GM18909 (cell line): ENCODE results near the gene ZYG11A.
"Not testable (repeated sequence)": the region's sequence is repeated elsewhere in the genome, so short reads cannot be mapped to it uniquely, and the experiment has no call there.

ENCODE experiments used
- ATAC-seq: cut with Tn5 transposase; IDR thresholded peaks from one replicate; pipeline ENCODE4 v1.9.1; 2021; ENCODE audit warnings: mild to moderate bottlenecking; ENCODE audit not compliant: unreplicated experiment, poor library complexity

ZYG11A gene

DNA sequence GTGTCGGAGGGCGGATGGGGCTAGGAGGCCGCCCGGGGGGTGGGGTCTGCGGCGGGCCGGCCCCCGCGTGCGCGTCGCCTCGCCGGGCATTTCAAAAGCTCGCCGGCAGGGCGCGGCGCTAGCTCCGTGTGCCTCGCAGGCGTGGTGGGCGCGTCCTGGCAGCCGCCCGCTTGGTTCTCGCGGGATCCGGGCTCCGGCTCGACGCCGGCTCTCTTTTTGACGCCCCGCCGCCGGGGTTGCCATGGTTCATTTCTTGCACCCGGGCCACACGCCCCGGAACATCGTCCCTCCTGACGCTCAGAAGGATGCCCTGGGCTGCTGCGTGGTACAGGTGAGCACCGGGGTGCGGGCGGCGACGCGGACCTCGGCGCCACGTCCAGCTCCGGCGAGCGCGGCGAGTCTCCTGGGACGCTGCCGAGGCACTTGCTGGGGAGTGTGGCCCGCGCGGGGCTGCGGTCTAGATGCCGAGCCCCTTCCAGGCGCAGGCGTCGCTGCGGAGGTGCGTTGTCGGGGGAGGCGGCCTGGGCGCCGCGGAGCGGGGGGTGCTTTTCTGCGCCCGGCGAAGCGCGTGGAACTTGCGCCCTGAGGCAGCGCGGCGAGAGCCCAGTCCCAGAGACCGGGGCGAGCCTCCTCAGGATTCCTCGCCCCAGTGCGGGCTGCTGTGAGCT, at the start of gene ZYG11A:
Gene ZYG11A (plus strand): TSS at position 118 of the 668 bp plus-strand sequence. CDS start 124 bp downstream, at position 242.
- ATAC-seq = peak; percentile 82

GRCh38 chr1:52793717-52794116, 48.8 kb upstream of the ZYG11A start:
- not testable (repeated sequence) for ATAC-seq

DNA sequence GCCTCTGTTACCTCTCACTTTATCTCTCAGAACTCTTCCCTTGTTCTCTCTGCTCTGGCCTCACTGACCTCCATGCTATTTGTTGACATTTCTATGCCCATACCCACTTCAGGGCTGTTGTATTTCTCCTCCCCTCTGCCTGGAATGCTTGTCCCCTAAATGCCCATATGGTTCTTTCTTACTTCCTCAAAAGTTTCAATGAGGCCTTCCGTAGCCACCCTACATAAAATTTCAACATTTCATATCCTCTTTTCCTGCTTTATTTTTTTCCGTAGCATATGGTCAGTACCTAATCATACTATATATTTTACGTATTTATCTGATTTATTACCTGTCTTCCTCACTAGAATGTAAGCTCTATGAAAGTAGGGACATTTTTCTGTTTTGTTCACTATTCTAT, 47.1 kb upstream of the ZYG11A start:
- ATAC-seq = no peak

- no peak for ATAC-seq
These were observed 44.2 kb upstream of the ZYG11A start for GRCh38 chr1:52798331-52798730.

- ATAC-seq = no peak
These were observed 41.5 kb upstream of the ZYG11A start for GRCh38 chr1:52801011-52801410.

DNA sequence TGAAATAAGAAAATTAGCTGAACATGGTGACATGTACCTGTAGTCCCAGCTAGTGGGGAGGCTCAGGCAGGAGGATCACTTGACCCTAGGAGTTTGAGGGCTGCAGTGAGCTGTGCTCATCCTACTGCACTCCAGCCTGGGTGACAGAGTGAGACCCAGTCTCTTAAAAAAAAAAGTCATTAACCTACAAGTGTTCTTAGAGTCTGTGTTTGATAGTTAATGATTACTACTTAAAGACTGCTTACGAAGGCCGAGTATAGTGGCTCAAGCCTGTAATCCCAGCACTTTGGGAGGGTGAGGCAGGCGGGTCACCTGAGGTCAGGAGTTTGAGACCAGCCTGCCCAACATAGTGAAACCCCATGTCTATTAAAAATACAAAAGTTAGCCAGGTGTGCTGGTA, 38.5 kb upstream of the ZYG11A start:
- ATAC-seq = not testable (repeated sequence)

GRCh38 chr1:52814465-52814864, 28.1 kb upstream of the ZYG11A start:
- ATAC-seq = no peak

GRCh38 chr1:52820830-52821229, 21.7 kb upstream of the ZYG11A start:
- ATAC-seq = not testable (repeated sequence)

GRCh38 chr1:52825868-52826267, 16.7 kb upstream of the ZYG11A start:
- no peak for ATAC-seq

GRCh38 chr1:52834798-52835197, 7.8 kb upstream of the ZYG11A start:
- ATAC-seq = no peak

DNA sequence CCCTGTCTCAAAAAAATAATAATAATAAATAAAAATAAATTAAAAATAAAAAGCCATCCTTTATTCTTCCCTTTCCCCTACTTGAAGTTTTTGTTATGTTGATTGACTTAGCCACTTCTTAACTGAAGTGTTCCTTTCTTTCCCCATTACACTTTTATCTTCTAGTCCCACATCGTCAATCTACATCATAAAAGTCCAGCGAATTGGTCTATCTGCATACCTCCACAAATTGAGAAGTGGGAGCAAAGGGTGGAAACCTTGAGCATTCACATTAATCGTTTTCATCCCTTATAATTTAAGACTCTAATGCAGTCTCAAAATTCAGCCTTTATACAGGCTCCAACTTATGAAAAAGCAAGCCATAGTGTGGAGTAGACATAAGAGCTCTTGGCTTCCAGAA, 6.5 kb upstream of the ZYG11A start:
- ATAC-seq = no peak

- not testable (repeated sequence) for ATAC-seq
These were observed 3.4 kb upstream of the ZYG11A start for GRCh38 chr1:52839175-52839574.

GRCh38 chr1:52845119-52845518, 2.6 kb downstream of the ZYG11A start:
- not testable (repeated sequence) for ATAC-seq

GRCh38 chr1:52848423-52848822, 5.9 kb downstream of the ZYG11A start:
- ATAC-seq = no peak

DNA sequence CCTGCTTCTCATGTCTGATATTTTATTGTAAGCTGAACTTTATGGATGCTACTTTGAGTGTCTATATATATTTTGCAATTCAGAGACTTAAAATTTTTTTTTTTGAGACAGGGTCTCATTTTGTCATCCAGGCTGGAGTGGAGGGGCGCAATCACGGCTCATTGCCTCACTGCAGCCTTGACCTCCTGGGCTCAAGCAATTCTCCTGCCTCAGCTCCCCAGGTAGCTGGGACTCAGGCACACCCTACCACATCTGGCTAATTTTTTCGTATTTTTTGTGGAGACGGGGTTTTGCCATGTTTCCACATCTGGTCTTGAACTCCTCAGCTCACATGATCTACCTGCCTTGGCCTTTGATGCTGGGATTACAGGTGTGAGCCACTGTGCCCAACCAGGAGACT, 8.4 kb downstream of the ZYG11A start:
- ATAC-seq = no peak

GRCh38 chr1:52852854-52853253, 10.3 kb downstream of the ZYG11A start:
- no peak for ATAC-seq

GRCh38 chr1:52855584-52855983, 13.0 kb downstream of the ZYG11A start:
- ATAC-seq = no peak

DNA sequence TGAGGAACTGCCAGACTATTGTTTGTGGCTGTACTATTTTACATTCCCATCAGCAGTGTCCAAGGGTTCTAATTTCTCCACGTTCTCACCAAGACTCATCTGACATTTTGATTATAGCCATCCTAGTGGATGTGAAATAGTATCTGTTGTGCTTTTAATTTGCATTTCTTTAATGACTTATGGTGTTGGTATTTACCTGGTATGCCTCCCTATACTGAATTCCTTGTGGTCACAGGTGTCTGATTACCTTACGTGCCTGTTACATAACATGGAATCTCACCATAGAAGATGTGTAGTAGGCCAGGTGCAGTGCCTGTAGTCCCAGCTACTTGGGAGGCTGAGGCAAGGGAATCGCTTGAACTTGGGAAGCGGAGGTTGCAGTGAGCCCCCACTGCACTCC, 13.5 kb downstream of the ZYG11A start:
- no peak for ATAC-seq

- no peak for ATAC-seq
These were observed 14.9 kb downstream of the ZYG11A start for GRCh38 chr1:52857443-52857842.

- ATAC-seq = no peak
These were observed 20.3 kb downstream of the ZYG11A start for GRCh38 chr1:52862666-52863458.

- peak; percentile 84 for ATAC-seq
These were observed 24.7 kb downstream of the ZYG11A start for GRCh38 chr1:52867087-52867863.
